ENCODE results near the gene MAP7D3. TPM values are rescaled to one million over a fixed set of nuclear protein-coding genes. Genes with fewer than 3 reads are reported as not detected.

Gene MAP7D3
- total RNA-seq, 1 donor from 2014 or later, result 6.6 TPM

DNA sequence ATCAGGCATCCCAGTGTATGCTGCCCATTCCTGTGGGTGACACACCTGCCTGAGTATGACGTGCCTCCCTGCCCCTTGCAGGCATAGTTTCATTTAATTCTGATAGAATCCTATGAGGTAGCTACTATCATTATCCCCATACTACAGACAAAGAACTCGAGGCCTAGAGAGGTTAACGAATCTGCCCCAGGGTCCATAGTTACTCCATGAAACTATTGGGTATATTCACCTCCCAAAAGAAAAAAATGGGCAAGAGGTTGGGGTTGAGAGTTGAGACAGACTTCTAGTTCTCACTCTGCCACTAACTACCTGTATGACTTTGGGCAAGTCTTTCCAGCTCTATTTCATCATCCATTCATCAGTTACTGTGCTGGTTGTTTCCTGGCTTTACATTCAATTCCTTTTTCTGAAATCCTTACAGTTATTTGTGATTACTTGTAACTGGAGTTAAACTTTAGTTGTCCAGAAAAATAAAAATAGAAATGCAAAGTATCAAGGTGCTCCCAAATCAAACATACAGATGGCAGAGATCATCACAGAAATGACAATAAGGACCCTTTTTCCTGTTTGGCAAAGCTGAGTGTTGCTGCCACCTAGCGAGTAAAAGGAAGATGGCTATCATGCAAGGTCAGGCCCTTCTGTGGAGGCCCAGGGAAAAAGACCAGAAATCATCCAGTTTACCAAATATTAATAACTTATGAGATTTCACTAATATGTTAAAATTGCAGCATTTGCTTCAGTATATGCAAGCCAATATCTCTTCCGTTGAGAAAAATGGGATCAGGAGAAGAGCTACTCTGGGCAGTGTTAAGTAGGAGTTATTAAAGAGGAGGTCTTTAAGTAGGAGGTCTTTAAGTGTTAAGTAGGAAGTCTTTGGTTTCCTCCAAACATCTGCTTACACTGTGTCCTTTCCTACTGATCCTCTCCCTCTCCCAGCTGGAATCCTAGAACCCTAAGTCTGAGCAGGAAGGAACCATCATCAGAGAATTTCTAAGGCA lies 17.1 kb upstream of the MAP7D3 start:
- H3K27me3 Mint-ChIP-seq (ENCODE audit: unreplicated experiment), result no peaks in the 10 kb centered on the region
- no peak overlapping the region for H3K4me3 Mint-ChIP-seq (ENCODE audit: unreplicated experiment)
- H3K36me3 Mint-ChIP-seq (ENCODE audit: low read depth, unreplicated experiment), result no peaks in the 10 kb centered on the region
- H3K4me1 Mint-ChIP-seq (ENCODE audit: unreplicated experiment), result peaks cover 18% of the 10 kb centered on the region
- no peaks in the 10 kb centered on the region for H3K9me3 Mint-ChIP-seq (ENCODE audit: unreplicated experiment)
- TF ChIP-seq, protein P1, sequence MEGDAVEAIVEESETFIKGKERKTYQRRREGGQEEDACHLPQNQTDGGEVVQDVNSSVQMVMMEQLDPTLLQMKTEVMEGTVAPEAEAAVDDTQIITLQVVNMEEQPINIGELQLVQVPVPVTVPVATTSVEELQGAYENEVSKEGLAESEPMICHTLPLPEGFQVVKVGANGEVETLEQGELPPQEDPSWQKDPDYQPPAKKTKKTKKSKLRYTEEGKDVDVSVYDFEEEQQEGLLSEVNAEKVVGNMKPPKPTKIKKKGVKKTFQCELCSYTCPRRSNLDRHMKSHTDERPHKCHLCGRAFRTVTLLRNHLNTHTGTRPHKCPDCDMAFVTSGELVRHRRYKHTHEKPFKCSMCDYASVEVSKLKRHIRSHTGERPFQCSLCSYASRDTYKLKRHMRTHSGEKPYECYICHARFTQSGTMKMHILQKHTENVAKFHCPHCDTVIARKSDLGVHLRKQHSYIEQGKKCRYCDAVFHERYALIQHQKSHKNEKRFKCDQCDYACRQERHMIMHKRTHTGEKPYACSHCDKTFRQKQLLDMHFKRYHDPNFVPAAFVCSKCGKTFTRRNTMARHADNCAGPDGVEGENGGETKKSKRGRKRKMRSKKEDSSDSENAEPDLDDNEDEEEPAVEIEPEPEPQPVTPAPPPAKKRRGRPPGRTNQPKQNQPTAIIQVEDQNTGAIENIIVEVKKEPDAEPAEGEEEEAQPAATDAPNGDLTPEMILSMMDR (IDR thresholded peaks at IDR 0.05; ENCODE audit: unreplicated experiment), result peak; percentile 22
- H3K27ac Mint-ChIP-seq (ENCODE audit: unreplicated experiment), result peak overlapping the region; percentile 72
- DNase-seq (ENCODE audit: low spot score), result peak; percentile 39

DNA sequence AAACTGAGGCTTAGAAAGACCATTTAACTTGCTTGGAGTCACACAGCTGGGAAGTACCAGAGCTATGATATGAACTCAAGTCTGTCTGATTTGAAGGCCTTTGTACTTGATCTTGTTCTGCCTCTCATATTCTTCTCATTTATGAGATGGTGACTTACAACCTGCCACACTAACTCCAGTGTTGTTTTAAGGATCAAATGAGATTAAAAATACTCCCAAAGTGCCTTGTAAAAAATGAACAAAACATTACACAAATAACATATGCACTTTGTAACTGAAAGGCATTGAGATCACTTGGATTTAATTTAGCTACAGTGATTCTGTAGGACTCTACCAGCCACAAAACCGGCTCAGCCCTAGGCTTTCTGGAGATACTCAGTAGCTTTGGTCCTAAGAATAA lies 15.6 kb upstream of the MAP7D3 start:
- TF ChIP-seq, protein P1 (IDR thresholded peaks at IDR 0.05; ENCODE audit: unreplicated experiment), result no peak
- H3K4me1 Mint-ChIP-seq (ENCODE audit: unreplicated experiment), result peaks cover 18% of the 10 kb centered on the region
- no peaks in the 10 kb centered on the region for H3K27me3 Mint-ChIP-seq (ENCODE audit: unreplicated experiment)
- no peak for DNase-seq (ENCODE audit: low spot score)
- H3K4me3 Mint-ChIP-seq (ENCODE audit: unreplicated experiment), result no peak overlapping the region
- no peaks in the 10 kb centered on the region for H3K9me3 Mint-ChIP-seq (ENCODE audit: unreplicated experiment)
- no peaks in the 10 kb centered on the region for H3K36me3 Mint-ChIP-seq (ENCODE audit: low read depth, unreplicated experiment)
- no peak overlapping the region for H3K27ac Mint-ChIP-seq (ENCODE audit: unreplicated experiment)

DNA sequence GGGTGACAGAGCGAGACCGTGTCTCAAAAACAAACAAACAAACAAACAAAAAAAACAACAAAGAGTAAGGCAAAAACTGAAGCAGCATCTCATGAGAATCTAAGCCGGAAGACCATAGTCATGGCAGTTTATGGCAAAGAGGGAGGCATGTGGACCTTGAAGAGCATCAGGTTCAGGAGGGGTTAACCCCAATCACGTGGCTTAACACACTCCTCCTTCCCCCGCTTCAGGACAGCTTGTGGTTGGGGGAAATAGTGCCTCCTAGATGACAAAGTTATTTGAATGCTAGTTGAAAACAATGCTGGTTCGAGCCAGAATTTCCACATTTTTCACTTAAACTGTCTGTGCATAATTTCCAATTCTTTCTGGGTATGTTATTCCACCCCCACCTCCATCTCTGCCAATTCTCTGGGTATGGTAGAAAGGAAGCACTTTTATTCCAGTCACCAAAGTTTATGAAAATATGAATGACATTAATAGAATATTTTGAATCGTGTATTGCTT lies 11.7 kb upstream of the MAP7D3 start:
- peaks cover 5% of the 10 kb centered on the region for H3K4me1 Mint-ChIP-seq (ENCODE audit: unreplicated experiment)

DNA sequence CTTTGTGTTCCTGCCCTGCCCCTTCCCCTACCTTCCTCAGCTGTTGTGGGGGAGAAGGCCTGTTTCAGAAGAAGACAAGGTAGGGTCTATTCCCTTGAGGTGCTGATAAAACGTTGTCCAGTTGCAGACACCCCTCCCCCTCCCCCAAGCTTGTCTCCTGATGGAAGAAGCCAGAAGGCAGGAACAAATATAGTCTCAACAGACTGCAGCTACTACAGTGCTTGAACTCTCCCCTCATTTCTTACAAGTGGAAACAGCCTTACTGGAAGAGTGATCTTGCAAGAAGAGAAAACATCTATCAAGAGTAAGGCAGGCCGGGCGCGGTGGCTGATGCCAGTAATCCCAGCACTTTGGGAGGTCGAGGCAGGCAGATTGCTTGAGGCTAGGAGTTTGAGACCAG lies 11.0 kb upstream of the MAP7D3 start:
- TF ChIP-seq, protein P1 (IDR thresholded peaks at IDR 0.05; ENCODE audit: unreplicated experiment), result no peak
- H3K4me1 Mint-ChIP-seq (ENCODE audit: unreplicated experiment), result peaks cover 5% of the 10 kb centered on the region
- no peaks in the 10 kb centered on the region for H3K36me3 Mint-ChIP-seq (ENCODE audit: low read depth, unreplicated experiment)
- DNase-seq (ENCODE audit: low spot score), result no peak
- no peaks in the 10 kb centered on the region for H3K27me3 Mint-ChIP-seq (ENCODE audit: unreplicated experiment)
- H3K4me3 Mint-ChIP-seq (ENCODE audit: unreplicated experiment), result no peak overlapping the region
- no peaks in the 10 kb centered on the region for H3K9me3 Mint-ChIP-seq (ENCODE audit: unreplicated experiment)
- H3K27ac Mint-ChIP-seq (ENCODE audit: unreplicated experiment), result no peak overlapping the region

More for the DNA sequence above, 11.7 kb upstream of the MAP7D3 start:
- H3K36me3 Mint-ChIP-seq (ENCODE audit: low read depth, unreplicated experiment), result no peaks in the 10 kb centered on the region
- no peaks in the 10 kb centered on the region for H3K9me3 Mint-ChIP-seq (ENCODE audit: unreplicated experiment)
- TF ChIP-seq, protein P1 (IDR thresholded peaks at IDR 0.05; ENCODE audit: unreplicated experiment), result no peak
- no peak overlapping the region for H3K4me3 Mint-ChIP-seq (ENCODE audit: unreplicated experiment)
- no peak for DNase-seq (ENCODE audit: low spot score)
- no peaks in the 10 kb centered on the region for H3K27me3 Mint-ChIP-seq (ENCODE audit: unreplicated experiment)
- no peak overlapping the region for H3K27ac Mint-ChIP-seq (ENCODE audit: unreplicated experiment)

DNA sequence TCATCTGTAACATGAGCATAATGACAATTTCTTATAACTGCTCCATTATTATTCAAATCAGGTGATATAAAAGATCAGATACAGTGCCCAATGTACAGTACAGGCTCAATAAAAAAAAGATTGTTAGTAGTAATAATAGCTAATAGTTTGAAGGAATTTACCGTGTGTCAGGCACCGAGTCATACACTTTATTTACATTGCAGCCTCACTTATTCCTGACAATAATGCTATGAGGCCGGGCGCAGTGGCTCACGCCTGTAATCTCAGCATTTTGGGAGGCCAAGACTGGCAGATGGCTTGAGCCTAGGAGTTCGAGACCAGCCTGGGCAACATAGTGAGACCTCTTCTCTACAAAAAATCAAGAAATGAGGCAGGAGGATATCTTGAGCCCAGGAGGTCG lies 10.1 kb upstream of the MAP7D3 start:
- DNase-seq (ENCODE audit: low spot score), result no peak
- Mint-ChIP-seq H3K4me3 (ENCODE audit: unreplicated experiment) (no peak overlapping the region), H3K9me3 (ENCODE audit: unreplicated experiment) (no peaks in the 10 kb centered on the region), H3K4me1 (ENCODE audit: unreplicated experiment) (peaks cover 5% of the 10 kb centered on the region), H3K36me3 (ENCODE audit: low read depth, unreplicated experiment) (no peaks in the 10 kb centered on the region), H3K27me3 (ENCODE audit: unreplicated experiment) (no peaks in the 10 kb centered on the region), H3K27ac (ENCODE audit: unreplicated experiment) (no peak overlapping the region)
- TF ChIP-seq, protein P1 (IDR thresholded peaks at IDR 0.05; ENCODE audit: unreplicated experiment), result no peak

Measured in endothelial cell (in vitro differentiated cells).